ENCODE results near the gene MAML3.

DNA sequence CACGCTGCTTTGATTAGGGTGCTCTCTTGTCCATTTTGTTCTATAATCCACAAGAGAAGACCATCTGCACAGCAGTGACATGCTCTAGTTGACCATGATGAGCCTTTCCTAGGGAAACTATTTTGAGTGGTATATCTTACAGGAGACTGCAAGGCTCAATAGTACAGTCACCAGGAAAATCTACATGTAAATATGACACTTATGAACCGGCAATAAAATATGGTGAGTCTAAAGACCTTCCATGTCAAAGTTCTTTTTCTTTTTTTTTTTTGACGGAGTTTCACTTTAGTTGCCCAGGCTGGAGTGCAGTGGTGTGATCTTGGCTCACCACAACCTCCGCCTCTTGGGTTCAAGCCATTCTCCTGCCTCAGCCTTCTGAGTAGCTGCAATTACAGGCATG, 384.6 kb downstream of the MAML3 start:
- TF ChIP-seq, protein P1, sequence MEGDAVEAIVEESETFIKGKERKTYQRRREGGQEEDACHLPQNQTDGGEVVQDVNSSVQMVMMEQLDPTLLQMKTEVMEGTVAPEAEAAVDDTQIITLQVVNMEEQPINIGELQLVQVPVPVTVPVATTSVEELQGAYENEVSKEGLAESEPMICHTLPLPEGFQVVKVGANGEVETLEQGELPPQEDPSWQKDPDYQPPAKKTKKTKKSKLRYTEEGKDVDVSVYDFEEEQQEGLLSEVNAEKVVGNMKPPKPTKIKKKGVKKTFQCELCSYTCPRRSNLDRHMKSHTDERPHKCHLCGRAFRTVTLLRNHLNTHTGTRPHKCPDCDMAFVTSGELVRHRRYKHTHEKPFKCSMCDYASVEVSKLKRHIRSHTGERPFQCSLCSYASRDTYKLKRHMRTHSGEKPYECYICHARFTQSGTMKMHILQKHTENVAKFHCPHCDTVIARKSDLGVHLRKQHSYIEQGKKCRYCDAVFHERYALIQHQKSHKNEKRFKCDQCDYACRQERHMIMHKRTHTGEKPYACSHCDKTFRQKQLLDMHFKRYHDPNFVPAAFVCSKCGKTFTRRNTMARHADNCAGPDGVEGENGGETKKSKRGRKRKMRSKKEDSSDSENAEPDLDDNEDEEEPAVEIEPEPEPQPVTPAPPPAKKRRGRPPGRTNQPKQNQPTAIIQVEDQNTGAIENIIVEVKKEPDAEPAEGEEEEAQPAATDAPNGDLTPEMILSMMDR (conservative IDR thresholded peaks at IDR 0.05; ENCODE audit: low read depth in 2 of 2): no peak
- TF ChIP-seq JUNB (IDR thresholded peaks at IDR 0.05; ENCODE audit: unreplicated experiment) (no peak), POLR2AphosphoS5 (IDR thresholded peaks at IDR 0.05; ENCODE audit: low read depth) (no peak), EZH2 (IDR thresholded peaks at IDR 0.05; ENCODE audit: low read depth, unreplicated experiment) (no peak), CREB1 (CRISPR knock-in tag; IDR thresholded peaks at IDR 0.05; ENCODE audit: low read depth) (no peak), EZH2phosphoT487 (IDR thresholded peaks at IDR 0.05; ENCODE audit: unreplicated experiment) (no peak)
